ENCODE measurements around the gene ATP6V1C2.

ATP6V1C2 gene

DNA sequence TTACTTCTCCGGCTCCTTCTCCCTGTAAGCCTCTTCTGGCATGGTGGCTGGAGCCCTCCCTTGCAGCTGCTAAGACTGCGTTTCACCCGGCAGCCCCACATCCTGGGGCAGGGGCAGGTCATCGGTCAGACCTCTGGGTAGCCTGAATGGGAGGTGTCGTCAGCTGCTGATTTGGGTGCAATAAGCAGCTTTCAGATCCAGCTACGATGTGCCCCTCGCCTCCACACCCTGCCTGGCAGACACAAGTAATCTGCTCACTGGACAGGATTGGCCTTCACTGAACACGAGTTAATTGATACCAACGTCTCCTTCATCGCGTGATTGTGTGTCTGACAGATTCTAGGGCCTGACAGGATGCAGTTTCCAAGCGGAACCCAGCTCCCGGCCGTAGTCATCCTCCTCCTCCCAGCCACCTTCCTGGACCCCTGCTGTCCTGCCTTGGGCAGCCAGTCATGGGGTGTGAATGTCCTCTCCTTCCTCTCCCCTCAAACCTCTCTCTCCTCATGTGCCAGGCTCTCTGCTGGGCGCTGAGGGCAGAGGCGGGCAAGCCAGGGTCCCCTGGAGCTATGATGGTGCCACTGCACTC is 110.1 kb downstream of the ATP6V1C2 start:
- H3K4me3 ChIP-seq (ENCODE audit: low read depth, low read length): no peak overlapping the region
- TF ChIP-seq, protein P1, sequence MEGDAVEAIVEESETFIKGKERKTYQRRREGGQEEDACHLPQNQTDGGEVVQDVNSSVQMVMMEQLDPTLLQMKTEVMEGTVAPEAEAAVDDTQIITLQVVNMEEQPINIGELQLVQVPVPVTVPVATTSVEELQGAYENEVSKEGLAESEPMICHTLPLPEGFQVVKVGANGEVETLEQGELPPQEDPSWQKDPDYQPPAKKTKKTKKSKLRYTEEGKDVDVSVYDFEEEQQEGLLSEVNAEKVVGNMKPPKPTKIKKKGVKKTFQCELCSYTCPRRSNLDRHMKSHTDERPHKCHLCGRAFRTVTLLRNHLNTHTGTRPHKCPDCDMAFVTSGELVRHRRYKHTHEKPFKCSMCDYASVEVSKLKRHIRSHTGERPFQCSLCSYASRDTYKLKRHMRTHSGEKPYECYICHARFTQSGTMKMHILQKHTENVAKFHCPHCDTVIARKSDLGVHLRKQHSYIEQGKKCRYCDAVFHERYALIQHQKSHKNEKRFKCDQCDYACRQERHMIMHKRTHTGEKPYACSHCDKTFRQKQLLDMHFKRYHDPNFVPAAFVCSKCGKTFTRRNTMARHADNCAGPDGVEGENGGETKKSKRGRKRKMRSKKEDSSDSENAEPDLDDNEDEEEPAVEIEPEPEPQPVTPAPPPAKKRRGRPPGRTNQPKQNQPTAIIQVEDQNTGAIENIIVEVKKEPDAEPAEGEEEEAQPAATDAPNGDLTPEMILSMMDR (IDR thresholded peaks at IDR 0.05; ENCODE audit: insufficient read depth, low read depth, low read length, missing control alignments): no peak
- DNase-seq (ENCODE audit: low read depth): no peak

DNA sequence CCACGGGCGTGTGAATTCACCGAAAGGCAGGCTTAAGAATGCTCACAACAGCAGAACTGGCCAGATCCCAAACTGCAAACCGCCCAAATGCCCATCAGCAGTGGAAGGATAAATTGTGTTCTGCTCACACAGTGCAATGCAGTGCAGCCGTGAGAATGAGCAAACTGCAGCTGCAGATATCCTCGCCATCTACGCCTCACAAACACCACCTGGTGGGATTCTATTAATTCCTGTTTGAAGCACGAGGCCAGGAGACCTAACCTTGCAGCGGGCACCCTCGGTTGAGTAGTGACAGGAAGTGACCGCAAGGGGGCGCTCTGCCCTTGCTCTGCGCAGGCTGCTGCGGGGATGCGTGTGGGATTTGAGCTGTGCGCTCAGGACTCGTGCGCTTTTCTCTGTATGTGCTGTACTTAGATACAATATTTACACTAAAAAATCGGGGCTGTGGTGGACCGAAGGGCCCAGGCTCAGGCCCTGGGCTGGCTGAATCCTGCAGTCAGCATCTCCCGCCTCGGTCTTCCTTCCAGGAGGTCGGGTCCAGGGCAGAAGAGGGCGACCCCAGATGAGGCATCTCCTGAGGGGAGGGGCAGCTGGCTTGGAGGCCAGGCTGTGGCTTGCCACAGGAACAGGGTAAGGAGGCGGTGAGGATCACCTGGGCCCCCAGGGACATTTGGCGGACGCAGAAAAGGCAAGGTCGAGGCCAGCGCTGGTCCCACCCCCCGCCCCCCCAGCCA is 110.9 kb downstream of the ATP6V1C2 start:
- DNase-seq (ENCODE audit: low read depth): peak; percentile 86
- TF ChIP-seq, protein P1 (IDR thresholded peaks at IDR 0.05; ENCODE audit: insufficient read depth, low read depth, low read length, missing control alignments): peak; percentile 94
- no peak overlapping the region for H3K4me3 ChIP-seq (ENCODE audit: low read depth, low read length)

DNA sequence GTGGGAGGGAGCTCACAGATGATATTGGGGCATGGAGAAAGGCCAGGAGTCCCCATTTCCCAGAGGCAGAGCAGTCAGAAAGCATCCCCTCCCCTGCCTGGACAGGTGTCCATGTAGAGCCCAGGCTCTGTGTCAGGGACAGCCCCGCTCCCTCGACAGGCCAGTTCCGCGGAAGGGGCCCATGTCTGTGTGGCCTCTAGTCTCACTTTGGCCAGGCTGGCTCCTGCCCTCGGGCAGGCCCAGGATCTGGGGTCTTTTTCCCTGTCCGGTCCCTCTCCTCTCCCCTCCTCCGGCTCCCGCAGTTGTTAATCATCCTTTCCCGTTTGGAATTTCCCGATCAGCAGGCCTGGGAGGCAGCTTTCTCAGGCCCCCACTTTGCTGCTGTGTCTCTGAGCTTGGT is 111.6 kb downstream of the ATP6V1C2 start:
- DNase-seq (ENCODE audit: low read depth): no peak
- TF ChIP-seq, protein P1 (IDR thresholded peaks at IDR 0.05; ENCODE audit: insufficient read depth, low read depth, low read length, missing control alignments): no peak
- no peak overlapping the region for H3K4me3 ChIP-seq (ENCODE audit: low read depth, low read length)

DNA sequence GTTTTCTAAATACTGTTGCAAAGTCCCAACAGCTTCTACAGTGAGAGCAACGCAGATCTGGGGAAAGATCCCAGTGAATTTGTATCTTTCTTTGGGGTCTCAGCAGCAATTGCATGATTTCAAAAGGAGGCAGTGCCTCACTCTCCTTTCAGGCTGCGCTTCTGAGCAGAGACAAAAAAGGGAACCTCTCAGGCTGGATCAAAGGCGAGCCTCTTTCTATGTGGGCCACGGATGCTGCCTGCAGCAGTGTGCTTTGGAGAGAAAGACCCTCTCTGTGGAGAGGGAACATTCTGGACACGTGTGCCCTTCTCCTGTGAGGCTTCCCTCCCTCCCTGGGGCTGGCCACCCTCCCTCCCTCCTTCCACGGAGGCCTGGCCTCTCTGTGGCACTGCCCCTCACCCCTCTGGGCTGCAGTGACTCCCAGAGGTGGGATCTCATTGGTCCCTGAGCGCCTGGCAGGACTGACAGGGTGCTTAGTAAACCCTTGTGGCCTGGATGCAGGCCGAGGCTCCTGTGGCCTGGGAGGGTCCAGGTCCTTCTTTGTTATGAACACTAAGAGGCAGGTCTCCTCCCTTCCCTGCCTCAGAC is 112.7 kb downstream of the ATP6V1C2 start:
- no peak overlapping the region for H3K4me3 ChIP-seq (ENCODE audit: low read depth, low read length)
- DNase-seq (ENCODE audit: low read depth): no peak
- TF ChIP-seq, protein P1 (IDR thresholded peaks at IDR 0.05; ENCODE audit: insufficient read depth, low read depth, low read length, missing control alignments): no peak

Data from GM12865 (cell line).